Endothelial cell of umbilical vein (primary cell): ENCODE results near the gene MAP6. TPM values are rescaled to one million over a fixed set of nuclear protein-coding genes. Genes with fewer than 3 reads are reported as not detected.

Experiments used
- BruUV-seq: library from RNA; stranded (reverse); fragments of 400-500 nt; replicated peaks from 2 replicates; lab custom pipeline; 2021; lab: Mats Ljungman, UMichigan
- CTCF ChIA-PET: fragments of 300-600, 350-600 bp; sonication (Branson Sonifier 250); formaldehyde crosslinking; loops from one replicate; lab custom pipeline; 2021; ENCODE audit warnings: antibody characterized with exemption, inconsistent platforms; lab: Charles Lee
- POLR2A ChIA-PET: fragments of 300-600, 350-600 bp; sonication (Branson Sonifier 250); formaldehyde crosslinking; loops from one replicate; lab custom pipeline; 2021; ENCODE audit warnings: antibody characterized with exemption, inconsistent platforms; lab: Charles Lee
- DNase-seq: peaks from one replicate; pipeline ENCODE4 v3.0.0-alpha.2; 2011; ENCODE audit warnings: low read depth, low spot score
- FAIRE-seq: peaks from 2 replicates; lab custom pipeline; 2011; peaks lifted over from hg19 to GRCh38; lab: Jason Lieb, UNC
- H2AFZ ChIP-seq: 2 replicates; pipeline ENCODE4 v1.6.0; 2012; ENCODE audit warnings: low read depth, low read length, control low read depth, inconsistent platforms
- H3K27ac ChIP-seq: 2 replicates; pipeline ENCODE4 v1.5.1; 2011; ENCODE audit warnings: low read depth, mild to moderate bottlenecking, control low read depth, low read length, moderate library complexity; ENCODE audit not compliant: insufficient read depth
- H3K27me3 ChIP-seq, 2 experiments: 2 replicates each; pipeline versions ENCODE4 v1.6.0 to v1.6.1; 2011; ENCODE audit warnings: low read length in 2 of 2, mixed read lengths in 1 of 2; ENCODE audit not compliant: control insufficient read depth in 2 of 2, insufficient read depth in 2 of 2
- H3K36me3 ChIP-seq, 2 experiments: 2 replicates in 1 of 2; 3 replicates in 1 of 2; pipeline ENCODE4 v1.5.1; 2011; ENCODE audit warnings: low read length in 2 of 2, mild to moderate bottlenecking in 1 of 2, moderate library complexity in 1 of 2; ENCODE audit not compliant: control insufficient read depth in 2 of 2, insufficient read depth in 2 of 2; ENCODE audit errors: extremely low read depth in 1 of 2
- H3K4me1 ChIP-seq: 3 replicates; pipeline ENCODE4 v1.5.1; 2011; ENCODE audit warnings: mild to moderate bottlenecking, low read length; ENCODE audit not compliant: control insufficient read depth, insufficient read depth; ENCODE audit errors: extremely low read depth
- H3K4me2 ChIP-seq: 2 replicates; pipeline ENCODE4 v1.6.1; 2011; ENCODE audit warnings: low read length, control low read depth, mixed read lengths; ENCODE audit not compliant: insufficient read depth
- H3K4me3 ChIP-seq, 3 experiments: fragments of 200-600 bp in 1 of 3; sonication (generic), shearing (Covaris generic) in 1 of 3; replicated peaks in 1 of 3; 2 replicates each; pipeline ENCODE4 v1.5.1; 2011 to 2016; ENCODE audit warnings: control low read depth in 3 of 3, low read length in 3 of 3, mild to moderate bottlenecking in 2 of 3, inconsistent platforms in 1 of 3, low read depth in 1 of 3, moderate library complexity in 1 of 3; ENCODE audit not compliant: insufficient read depth in 1 of 3
- H3K79me2 ChIP-seq: 2 replicates; pipeline ENCODE4 v1.6.0; 2012; ENCODE audit warnings: low read length, inconsistent platforms; ENCODE audit not compliant: control insufficient read depth, insufficient read depth
- H3K9ac ChIP-seq: replicated peaks from 2 replicates; pipeline ENCODE3; 2011; ENCODE audit warnings: low read length, control low read depth; ENCODE audit not compliant: insufficient read depth; ENCODE audit errors: extremely low read depth
- H3K9me1 ChIP-seq: replicated peaks from 3 replicates; pipeline ENCODE4 v1.6.0; 2011; ENCODE audit warnings: mild to moderate bottlenecking, low read length; ENCODE audit not compliant: control insufficient read depth, insufficient read depth; ENCODE audit errors: extremely low read depth
- H3K9me3 ChIP-seq: replicated peaks from 2 replicates; pipeline ENCODE4 v1.5.1; 2012; ENCODE audit warnings: low read length, inconsistent platforms; ENCODE audit not compliant: control insufficient read depth, insufficient read depth
- H4K20me1 ChIP-seq: replicated peaks from 2 replicates; pipeline ENCODE3; 2011; ENCODE audit warnings: mild to moderate bottlenecking, low read length; ENCODE audit not compliant: control insufficient read depth, insufficient read depth; ENCODE audit errors: extremely low read depth
- CTCF ChIP-seq, 2 donors: IDR thresholded peaks; 1 replicate in 1 of 2; 2 replicates in 1 of 2; pipeline ENCODE4 v1.5.1; 2011; ENCODE audit warnings: low read length in 2 of 2, mild to moderate bottlenecking in 2 of 2, moderate library complexity in 2 of 2, control low read depth in 1 of 2, inconsistent platforms in 1 of 2, low read depth in 1 of 2; ENCODE audit not compliant: insufficient read depth in 1 of 2; ENCODE audit errors: extremely low read depth in 1 of 2
- EZH2 ChIP-seq: IDR thresholded peaks from 2 replicates; pipeline ENCODE4 v1.6.1; 2012; ENCODE audit warnings: borderline replicate concordance, low read depth, mild to moderate bottlenecking, moderate library complexity, low read length, inconsistent platforms; ENCODE audit not compliant: severe bottlenecking
- FOS ChIP-seq: IDR thresholded peaks from 2 replicates; pipeline ENCODE4 v1.6.1; 2011; ENCODE audit warnings: mild to moderate bottlenecking, low read length, moderate library complexity, borderline replicate concordance; ENCODE audit not compliant: insufficient read depth
- GATA2 ChIP-seq: IDR thresholded peaks from 2 replicates; pipeline ENCODE4 v1.7.0; 2011; ENCODE audit warnings: low read depth, mild to moderate bottlenecking, moderate library complexity, mixed read lengths, low read length; ENCODE audit not compliant: insufficient read length, insufficient read depth
- JUN ChIP-seq: IDR thresholded peaks from 2 replicates; pipeline ENCODE4 v1.6.1; 2011; ENCODE audit warnings: borderline replicate concordance, low read depth; ENCODE audit not compliant: insufficient read length, insufficient read depth
- MAX ChIP-seq: IDR thresholded peaks from 2 replicates; pipeline ENCODE4 v1.6.1; 2011; ENCODE audit not compliant: insufficient read depth, insufficient read length
- MYC ChIP-seq: IDR thresholded peaks from one replicate; pipeline ENCODE4 v1.6.1; 2011; ENCODE audit warnings: mild to moderate bottlenecking, low read depth, low read length
- POLR2A ChIP-seq: IDR thresholded peaks from 2 replicates; pipeline ENCODE4 v1.6.1; 2012; ENCODE audit warnings: low read depth, mild to moderate bottlenecking, control low read depth, low read length
- POLR2AphosphoS5 ChIP-seq: IDR thresholded peaks from 2 replicates; pipeline ENCODE4 v1.6.1; 2012; ENCODE audit warnings: low read depth, mild to moderate bottlenecking, control low read depth, low read length, moderate library complexity; ENCODE audit not compliant: insufficient read depth
- dilution Hi-C: fragments of 300-500 bp; cut with MboI; formaldehyde crosslinking; loops from one replicate; pipeline ENCODE4 v1.15.0; 2019; ENCODE audit warnings: low sequenced_read_pairs; ENCODE audit not compliant: extremely low pct_ligation_motif_present
- intact Hi-C: fragments of 100-400 bp; cut with micrococcal nuclease; formaldehyde crosslinking; loops from one replicate; pipeline ENCODE4 v1.10.0; 2022
- polyA plus RNA-seq, 4 experiments: library from polyadenylated mRNA; depleted of rRNA in 3 of 4; stranded (reverse) in 3 of 4; unstranded in 1 of 4; fragments of >200 nt; gene quantifications; 2 replicates each; pipeline versions ENCODE4 v1.2.1 to v1.2.3, GENCODE V29; 2011 to 2012; ENCODE audit warnings: missing spikeins in 1 of 4
- total RNA-seq: library from RNA; stranded (reverse); gene quantifications from 2 replicates; pipeline ENCODE4 v1.2.3, GENCODE V29; 2021

Gene MAP6
- total and polyA plus RNA-seq, 2 donors (not counting 3 experiments of a cell fraction or from before 2014, with no cell fraction given) = 0.12 TPM; not detected in 1

- FAIRE-seq (no peak), DNase-seq (no peak)
- no peak for TF ChIP-seq CTCF (IDR thresholded peaks at IDR 0.05; ENCODE audit: extremely low read depth in 1 of 2, insufficient read depth in 1 of 2, low read depth in 1 of 2, low read length in 2 of 2)
- TF ChIP-seq MYC = no peak
- TF ChIP-seq POLR2AphosphoS5 = no peak
- TF ChIP-seq GATA2 = no peak
- no peak for TF ChIP-seq FOS
- TF ChIP-seq POLR2A = no peak
- no peak for TF ChIP-seq MAX
- TF ChIP-seq EZH2 = no peak
- TF ChIP-seq JUN = no peak
- no peaks in the 10 kb centered on the region for H3K4me1 ChIP-seq
- ChIA-PET CTCF (interaction anchor here (1.0 kb wide), 1 partner anchor 69 kb away, joined by 3 read pairs; no protein-coding TSS in a partner anchor), POLR2A (no interaction called here)
- no peak overlapping the region for H3K27ac ChIP-seq
- H3K4me3 ChIP-seq = no peak overlapping the region
- intact Hi-C loops = no loop called here
- H3K36me3 ChIP-seq = no peaks in the 10 kb centered on the region
- BruUV-seq = no TSS peak
- no peak overlapping the region for H2AFZ ChIP-seq
- dilution Hi-C loops = no loop called here
- H4K20me1 ChIP-seq = no peaks in the 10 kb centered on the region
- no peaks in the 10 kb centered on the region for H3K9me1 ChIP-seq
- H3K9ac ChIP-seq = no peak overlapping the region
- no peaks in the 10 kb centered on the region for H3K9me3 ChIP-seq
- no peaks in the 10 kb centered on the region for H3K79me2 ChIP-seq
- H3K4me2 ChIP-seq = no peak overlapping the region
- H3K27me3 ChIP-seq = peaks cover 22 to 30% of the 10 kb centered on the region in 2 experiments
These were observed 14.5 kb downstream of the MAP6 start for GRCh38 chr11:75654314-75654713.
